Measurements from ENCODE around the gene CCND3. TPM values are rescaled to one million over a fixed set of nuclear protein-coding genes. Genes with fewer than 3 reads are reported as not detected.

CCND3 gene
- total and polyA plus RNA-seq, 2 of the 8 experiments (the other 6 are each of a cell fraction or from before 2014, with no cell fraction given): 30.6 to 32.9 TPM

DNA sequence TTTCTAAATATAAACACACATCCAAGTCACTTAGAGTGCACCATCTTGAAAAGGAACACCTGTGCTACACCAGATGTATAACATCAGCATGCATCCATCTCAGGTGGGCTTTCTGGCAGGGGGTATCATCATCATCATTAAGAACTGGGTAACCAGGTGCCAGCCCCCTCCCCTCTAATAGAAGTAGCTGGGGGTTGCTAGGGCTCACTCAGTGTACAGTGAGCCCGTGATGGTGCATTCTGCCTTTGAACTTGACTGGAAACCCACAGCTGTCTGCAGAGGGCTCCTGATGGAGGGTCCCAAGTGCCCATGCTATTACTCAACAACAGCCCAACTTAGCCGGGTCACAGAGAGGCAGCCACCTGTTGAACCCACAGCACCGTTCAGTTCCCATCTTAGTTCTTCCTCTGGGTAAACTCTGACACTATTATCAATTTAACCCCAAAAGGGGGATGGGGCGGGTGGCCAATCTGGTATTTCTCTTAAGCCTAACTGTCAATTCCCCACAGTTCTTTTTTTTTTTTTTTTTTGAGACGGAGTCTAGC, 32.7 kb upstream of the CCND3 start:
- Histone ChIP-seq H2BK120ac (replicated peaks; ENCODE audit: low read depth, low read length) (no peak overlapping the region), H3K4ac (replicated peaks; ENCODE audit: insufficient read length, low read depth, low read length) (no peak overlapping the region), H3K4me1 (replicated peaks in 1 of 4; ENCODE audit: control insufficient read depth in 3 of 4, insufficient read depth in 4 of 4, low read length in 3 of 4) (peaks cover 0 to 3% (median 0%) of the 10 kb centered on the region in 4 experiments; a peak in 1 of 7 replicates), H4K5ac (ENCODE audit: insufficient read length, low read depth, low read length) (no peak overlapping the region), H3K27ac (ENCODE audit: low read depth, low read length) (no peak overlapping the region), H2AK5ac (ENCODE audit: low read depth, low read length) (no peak overlapping the region), H3K18ac (ENCODE audit: extremely low read depth, low read length) (no peak overlapping the region), H2BK12ac (ENCODE audit: low read depth, low read length) (no peak overlapping the region), H3K79me2 (ENCODE audit: control insufficient read depth in 1 of 2, insufficient read depth in 2 of 2, low read length in 2 of 2) (no peaks in the 10 kb centered on the region), H3K23ac (ENCODE audit: insufficient read length) (no peak overlapping the region), H3K4me2 (ENCODE audit: insufficient read depth in 1 of 2, low read depth in 2 of 2, low read length in 2 of 2) (no peak overlapping the region), H2BK5ac (ENCODE audit: low read depth, low read length) (no peak overlapping the region), H3K9me3 (ENCODE audit: insufficient read depth in 2 of 2, low read depth in 1 of 2, low read length in 1 of 2) (no peaks in the 10 kb centered on the region), H4K8ac (ENCODE audit: extremely low read depth, insufficient read depth, low read length) (no peak overlapping the region), H3K36me3 (ENCODE audit: control insufficient read depth in 2 of 4, insufficient read depth in 4 of 4, low read length in 3 of 4) (no peaks in the 10 kb centered on the region), H4K91ac (replicated peaks; ENCODE audit: insufficient read length, low read length) (no peak overlapping the region), H2BK15ac (ENCODE audit: low read length) (0 out of 2 replicates have a peak overlapping the region, but pooled peaks have one; percentile 29), H3K27me3 (replicated peaks in 1 of 4; ENCODE audit: control insufficient read depth in 3 of 4, extremely low read depth in 1 of 4, insufficient read depth in 3 of 4, low read length in 3 of 4) (no peaks in the 10 kb centered on the region), H3K79me1 (ENCODE audit: low read depth, low read length) (no peaks in the 10 kb centered on the region), H2BK20ac (ENCODE audit: low read length) (0 out of 2 replicates have a peak overlapping the region, but pooled peaks have one; percentile 48), H2AFZ (ENCODE audit: low read length) (no peak overlapping the region), H3K14ac (ENCODE audit: insufficient read length) (no peak overlapping the region), H4K20me1 (replicated peaks in 1 of 2; ENCODE audit: control insufficient read depth in 1 of 2, insufficient read depth in 2 of 2, low read length in 2 of 2) (no peaks in the 10 kb centered on the region), H3K23me2 (ENCODE audit: low read depth, low read length) (no peaks in the 10 kb centered on the region), H3K56ac (replicated peaks; ENCODE audit: insufficient read length, low read depth, low read length) (no peak overlapping the region), H3K4me3 (ENCODE audit: extremely low read depth in 1 of 4, insufficient read depth in 2 of 4, low read depth in 3 of 4, low read length in 4 of 4) (no peak overlapping the region), H3K9ac (replicated peaks in 1 of 4; ENCODE audit: extremely low read depth in 1 of 4, low read depth in 3 of 4, low read length in 3 of 4) (no peak overlapping the region)
- FAIRE-seq (no peak), DNase-seq (ENCODE audit: low read depth in 1 of 2, low spot score in 2 of 2) (no peak)
- CTCF ChIA-PET (ENCODE audit: partially characterized antibody): interaction anchor here (0.6 to 1.3 kb wide), 2 partner anchors 17 to 327 kb away, joined by 3 to 4 read pairs; no protein-coding TSS in a partner anchor
- TF ChIP-seq POLR2A (IDR thresholded peaks at IDR 0.05; ENCODE audit: control extremely low read depth in 1 of 2, low read depth in 2 of 2, low read length in 2 of 2) (no peak), KDM5A (IDR thresholded peaks at IDR 0.05; ENCODE audit: low read length) (no peak), BRCA1 (IDR thresholded peaks at IDR 0.05; ENCODE audit: low read depth, low read length) (no peak), ZNF274 (IDR thresholded peaks at IDR 0.05; ENCODE audit: borderline replicate concordance, extremely low read depth, low read length) (no peak), JUND (IDR thresholded peaks at IDR 0.05; ENCODE audit: low read length) (no peak), CTCF (IDR thresholded peaks at IDR 0.05; ENCODE audit: control extremely low read depth in 1 of 3, insufficient read depth in 1 of 3, low read depth in 1 of 3, low read length in 3 of 3) (no peak), RAD21 (IDR thresholded peaks at IDR 0.05 in 1 of 2, conservative IDR thresholded peaks at IDR 0.05 in 1 of 2; ENCODE audit: low read depth in 2 of 2, low read length in 2 of 2) (no peak), NANOG (IDR thresholded peaks at IDR 0.05; ENCODE audit: insufficient read depth, low read depth, low read length, poor library complexity, severe bottlenecking) (no peak)
- TF ChIP-seq, protein P1, sequence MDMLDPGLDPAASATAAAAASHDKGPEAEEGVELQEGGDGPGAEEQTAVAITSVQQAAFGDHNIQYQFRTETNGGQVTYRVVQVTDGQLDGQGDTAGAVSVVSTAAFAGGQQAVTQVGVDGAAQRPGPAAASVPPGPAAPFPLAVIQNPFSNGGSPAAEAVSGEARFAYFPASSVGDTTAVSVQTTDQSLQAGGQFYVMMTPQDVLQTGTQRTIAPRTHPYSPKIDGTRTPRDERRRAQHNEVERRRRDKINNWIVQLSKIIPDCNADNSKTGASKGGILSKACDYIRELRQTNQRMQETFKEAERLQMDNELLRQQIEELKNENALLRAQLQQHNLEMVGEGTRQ (IDR thresholded peaks at IDR 0.05; ENCODE audit: low read length): no peak
- 93% methylated on average over 4 of the region's 5 CpGs; no CpG with 5 or more reads in 1 of the 2 experiments for WGBS, 2 experiments (ENCODE audit: extremely low coverage in 1 of 2, insufficient coverage in 1 of 2, insufficient read length in 1 of 2, insufficient replicate concordance in 2 of 2, low coverage in 1 of 2, low lambda C conversion rate in 2 of 2, missing lambda C conversion rate in 1 of 2)
- POLR2A ChIA-PET (ENCODE audit: partially characterized antibody): no interaction called here

All from H1 (cell line).